NCI-H2227 (cell line): Measurements from ENCODE around the gene HBA1.
"Not testable (repeated sequence)": the region's sequence is repeated elsewhere in the genome, so short reads cannot be mapped to it uniquely, and the experiment has no call there.

ENCODE experiments used
- DNase-seq: peaks from one replicate; lab custom pipeline; 2025; ENCODE audit not compliant: unreplicated experiment; lab: John Stamatoyannopoulos, UW

Gene HBA1

GRCh38 chr16:176477-177382 is at the start of gene HBA1:
TSS of gene HBA1 (plus strand) at chr16:176680. CDS start at chr16:176717, 37 bp downstream.
- DNase-seq: not testable (repeated sequence)

- no peak for DNase-seq
Measured at GRCh38 chr16:129075-129474, 47.4 kb upstream of the HBA1 start.

GRCh38 chr16:130533-131173 is 45.8 kb upstream of the HBA1 start:
- DNase-seq: no peak

- no peak for DNase-seq
Measured at GRCh38 chr16:132120-132519, 44.4 kb upstream of the HBA1 start.

GRCh38 chr16:133716-134115 is 42.8 kb upstream of the HBA1 start:
- no peak for DNase-seq

GRCh38 chr16:138049-138417 is 38.4 kb upstream of the HBA1 start:
- peak; percentile 26 for DNase-seq

- DNase-seq: no peak
Measured at GRCh38 chr16:140175-140857, 36.2 kb upstream of the HBA1 start.

- no peak for DNase-seq
Measured at GRCh38 chr16:142405-142967, 34.0 kb upstream of the HBA1 start.

- DNase-seq: no peak
Measured at GRCh38 chr16:143047-143446, 33.4 kb upstream of the HBA1 start.

- no peak for DNase-seq
Measured at GRCh38 chr16:143456-143855, 33.0 kb upstream of the HBA1 start.

- DNase-seq: no peak
Measured at GRCh38 chr16:144797-145252, 31.7 kb upstream of the HBA1 start.

GRCh38 chr16:146646-147045 is 29.8 kb upstream of the HBA1 start:
- DNase-seq: no peak

- no peak for DNase-seq
Measured at GRCh38 chr16:149024-149660, 27.3 kb upstream of the HBA1 start.

- DNase-seq: no peak
Measured at GRCh38 chr16:152141-153128, 24.0 kb upstream of the HBA1 start, which contains the start of gene HBZ. TSS of gene HBZ (plus strand) at chr16:152644. CDS start at chr16:152910, 266 bp downstream.

GRCh38 chr16:153129-153521 is 23.4 kb upstream of the HBA1 start:
- not testable (repeated sequence) for DNase-seq

- not testable (repeated sequence) for DNase-seq
Measured at GRCh38 chr16:153550-154216, 22.8 kb upstream of the HBA1 start.

- peak; percentile 67 for DNase-seq
Measured at GRCh38 chr16:154217-155030, 22.1 kb upstream of the HBA1 start.

GRCh38 chr16:155031-155398 is 21.5 kb upstream of the HBA1 start:
- no peak for DNase-seq
